RWPE2 (cell line): ENCODE measurements around the gene KCNF1.

Source experiments
- ATAC-seq: fragments of 200-7000 bp; cut with Tn5 transposase; 3 replicates; pipeline ENCODE4 v1.9.1; 2021; ENCODE audit warnings: low read depth
- DNase-seq: peaks from one replicate; pipeline ENCODE4 v3.0.0-alpha.2; 2020; ENCODE audit warnings: low spot score
- H3K27ac ChIP-seq: fragments of 450-650 bp; 2 replicates; pipeline ENCODE4 v1.5.1; 2017; ENCODE audit warnings: mild to moderate bottlenecking; ENCODE audit not compliant: poor library complexity, severe bottlenecking
- H3K27me3 ChIP-seq: fragments of 250-450 bp; sonication (Bioruptor Pico); 2 replicates; pipeline ENCODE4 v1.5.1; 2021; ENCODE audit warnings: mild to moderate bottlenecking, moderate library complexity; ENCODE audit not compliant: insufficient read depth, poor library complexity, severe bottlenecking
- H3K36me3 ChIP-seq: fragments of 250-450 bp; sonication (Bioruptor Pico); 2 replicates; pipeline ENCODE4 v1.5.1; 2020; ENCODE audit warnings: low read depth, mild to moderate bottlenecking, moderate library complexity
- H3K4me1 ChIP-seq: fragments of 250-450 bp; sonication (Bioruptor Pico); 2 replicates; pipeline ENCODE4 v1.5.1; 2021; ENCODE audit warnings: mild to moderate bottlenecking, moderate library complexity; ENCODE audit not compliant: insufficient read depth, poor library complexity, severe bottlenecking
- H3K4me3 ChIP-seq: fragments of 250-450 bp; sonication (Bioruptor Pico); 2 replicates; pipeline ENCODE4 v1.5.1; 2021; ENCODE audit warnings: mild to moderate bottlenecking, moderate library complexity; ENCODE audit not compliant: severe bottlenecking
- H3K9me3 ChIP-seq: fragments of 250-450 bp; sonication (Bioruptor Pico); 2 replicates; pipeline ENCODE4 v1.5.1; 2021; ENCODE audit warnings: mild to moderate bottlenecking, moderate library complexity; ENCODE audit not compliant: severe bottlenecking
- TF ChIP-seq, protein P1 (sequence below): fragments of 450-650 bp; IDR thresholded peaks from one replicate; pipeline ENCODE4 v1.5.1; 2017; ENCODE audit warnings: mild to moderate bottlenecking, moderate library complexity; ENCODE audit not compliant: poor library complexity, severe bottlenecking

KCNF1 gene

DNA sequence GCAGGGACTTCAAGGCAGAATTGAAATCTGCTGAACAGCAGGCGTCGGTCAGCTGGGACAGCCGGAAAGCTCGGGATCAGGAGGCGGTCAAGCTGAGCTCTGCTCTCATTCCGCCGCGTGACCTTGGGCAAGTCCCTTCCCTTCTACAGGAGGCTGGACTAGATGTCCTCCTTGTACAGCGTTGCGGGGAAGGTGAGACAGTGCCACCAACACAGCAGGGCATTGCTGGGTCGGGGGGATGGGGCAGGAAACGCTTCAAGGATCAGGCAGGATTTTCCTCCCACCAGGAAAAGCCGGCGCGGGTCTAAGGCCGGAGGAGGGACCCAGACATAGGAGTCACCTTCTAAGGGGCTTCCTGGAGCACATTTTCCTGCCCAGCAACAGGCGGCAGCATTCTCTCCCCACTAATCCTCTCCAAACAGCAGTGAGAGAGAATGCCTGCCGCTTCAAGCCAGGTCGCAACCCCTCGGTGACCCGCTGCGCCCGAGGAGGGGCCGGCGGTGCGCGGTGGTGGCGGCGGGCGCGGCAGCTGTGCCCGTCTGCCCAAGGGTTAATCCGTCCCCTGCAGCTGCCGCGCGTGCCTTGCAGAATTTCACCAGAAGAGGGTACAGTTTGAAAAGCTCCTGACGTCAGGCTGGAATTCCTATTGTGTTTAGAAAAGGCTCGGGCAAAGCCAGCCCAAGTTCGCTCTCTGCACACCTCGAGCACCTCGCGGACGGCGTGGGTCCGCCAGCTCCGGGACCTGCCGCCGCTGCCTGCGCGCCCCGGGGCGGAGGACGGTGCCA is at the start of gene KCNF1:
Gene KCNF1 (plus strand): TSS at position 644 of the 785 bp plus-strand sequence. CDS start 493 bp downstream, outside the sequence.
- TF ChIP-seq, protein P1, sequence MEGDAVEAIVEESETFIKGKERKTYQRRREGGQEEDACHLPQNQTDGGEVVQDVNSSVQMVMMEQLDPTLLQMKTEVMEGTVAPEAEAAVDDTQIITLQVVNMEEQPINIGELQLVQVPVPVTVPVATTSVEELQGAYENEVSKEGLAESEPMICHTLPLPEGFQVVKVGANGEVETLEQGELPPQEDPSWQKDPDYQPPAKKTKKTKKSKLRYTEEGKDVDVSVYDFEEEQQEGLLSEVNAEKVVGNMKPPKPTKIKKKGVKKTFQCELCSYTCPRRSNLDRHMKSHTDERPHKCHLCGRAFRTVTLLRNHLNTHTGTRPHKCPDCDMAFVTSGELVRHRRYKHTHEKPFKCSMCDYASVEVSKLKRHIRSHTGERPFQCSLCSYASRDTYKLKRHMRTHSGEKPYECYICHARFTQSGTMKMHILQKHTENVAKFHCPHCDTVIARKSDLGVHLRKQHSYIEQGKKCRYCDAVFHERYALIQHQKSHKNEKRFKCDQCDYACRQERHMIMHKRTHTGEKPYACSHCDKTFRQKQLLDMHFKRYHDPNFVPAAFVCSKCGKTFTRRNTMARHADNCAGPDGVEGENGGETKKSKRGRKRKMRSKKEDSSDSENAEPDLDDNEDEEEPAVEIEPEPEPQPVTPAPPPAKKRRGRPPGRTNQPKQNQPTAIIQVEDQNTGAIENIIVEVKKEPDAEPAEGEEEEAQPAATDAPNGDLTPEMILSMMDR: peak; percentile 37
- Histone ChIP-seq H3K9me3 (no peaks in the 10 kb centered on the region), H3K4me1 (no peaks in the 10 kb centered on the region), H3K36me3 (no peaks in the 10 kb centered on the region), H3K4me3 (peak within 1 kb of the TSS; percentile 27), H3K27me3 (peaks cover 37% of the 10 kb centered on the region), H3K27ac (no peak within 1 kb of the TSS)
- ATAC-seq (peak; percentile 74), DNase-seq (peak; percentile 29)

GRCh38 chr2:10862330-10862729 is 49.4 kb upstream of the KCNF1 start:
- DNase-seq: no peak
- Histone ChIP-seq H3K27me3 (peaks cover 13% of the 10 kb centered on the region), H3K9me3 (no peaks in the 10 kb centered on the region), H3K4me3 (no peak overlapping the region), H3K27ac (no peak overlapping the region), H3K36me3 (no peaks in the 10 kb centered on the region), H3K4me1 (no peaks in the 10 kb centered on the region)
- TF ChIP-seq, protein P1: no peak
- ATAC-seq: no peak

DNA sequence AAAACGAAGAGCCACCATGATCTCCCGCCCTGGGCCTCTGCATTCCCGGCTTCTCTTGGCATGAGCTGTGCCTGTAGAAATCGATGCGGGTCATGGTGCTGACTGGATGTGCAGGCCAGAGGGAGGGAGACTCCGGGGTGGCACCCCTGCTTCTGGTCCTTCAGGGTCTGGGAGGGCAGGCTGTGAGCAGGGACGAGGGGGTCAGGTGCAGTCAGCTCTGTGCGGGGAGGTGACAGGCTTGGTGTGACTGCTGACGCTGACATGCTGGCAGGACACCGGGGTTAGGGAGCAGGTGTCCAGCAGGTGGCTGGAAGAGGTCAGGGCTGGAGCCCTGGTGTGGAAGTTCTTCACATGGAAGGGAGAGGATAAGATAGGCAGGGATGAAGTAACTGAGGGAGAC is 48.7 kb upstream of the KCNF1 start:
- no peak for DNase-seq
- Histone ChIP-seq H3K27me3 (peaks cover 13% of the 10 kb centered on the region), H3K4me3 (no peak overlapping the region), H3K36me3 (no peaks in the 10 kb centered on the region), H3K9me3 (no peaks in the 10 kb centered on the region), H3K27ac (no peak overlapping the region), H3K4me1 (no peaks in the 10 kb centered on the region)
- TF ChIP-seq, protein P1: no peak
- ATAC-seq: no peak

- no peak overlapping the region for H3K4me3 ChIP-seq
- DNase-seq: no peak
- no peak for ATAC-seq
- peaks cover 13% of the 10 kb centered on the region for H3K27me3 ChIP-seq
- TF ChIP-seq, protein P1: no peak
- no peaks in the 10 kb centered on the region for H3K9me3 ChIP-seq
- no peaks in the 10 kb centered on the region for H3K36me3 ChIP-seq
- H3K4me1 ChIP-seq: no peaks in the 10 kb centered on the region
- no peak overlapping the region for H3K27ac ChIP-seq
Observed at GRCh38 chr2:10863837-10864236, 47.9 kb upstream of the KCNF1 start.

DNA sequence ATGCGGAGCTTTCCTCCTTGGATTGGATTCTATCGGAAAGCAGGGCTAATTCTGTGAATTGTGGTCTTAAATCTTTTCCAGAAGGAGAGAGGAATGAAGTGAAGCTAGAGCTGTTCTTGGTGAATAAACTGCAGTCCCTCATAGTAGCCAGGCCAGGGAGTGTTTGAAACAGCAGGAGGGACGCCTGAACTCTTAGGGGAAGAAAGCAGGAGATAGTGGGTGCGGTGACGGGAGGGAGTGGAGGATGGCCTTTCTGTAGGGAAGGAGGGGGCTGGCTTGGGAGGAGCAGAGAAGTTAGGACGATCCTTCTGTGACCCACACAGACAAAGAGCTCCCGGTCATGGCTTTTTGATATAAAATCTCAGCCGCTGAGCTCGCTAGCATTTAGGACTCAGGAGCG is 47.5 kb upstream of the KCNF1 start:
- Histone ChIP-seq H3K4me1 (no peaks in the 10 kb centered on the region), H3K9me3 (no peaks in the 10 kb centered on the region), H3K4me3 (no peak overlapping the region), H3K27me3 (peaks cover 13% of the 10 kb centered on the region), H3K27ac (no peak overlapping the region), H3K36me3 (no peaks in the 10 kb centered on the region)
- DNase-seq (no peak), ATAC-seq (no peak)
- TF ChIP-seq, protein P1: no peak
